GM18870 (cell line): ENCODE measurements around the gene WBP2.

Source experiments
- ATAC-seq: cut with Tn5 transposase; IDR thresholded peaks from one replicate; pipeline ENCODE4 v1.9.1; 2021; ENCODE audit warnings: moderate library complexity; ENCODE audit not compliant: unreplicated experiment

The WBP2 gene

GRCh38 chr17:75846692-75847613 is 8.2 kb downstream of the WBP2 start:
- no peak for ATAC-seq

DNA sequence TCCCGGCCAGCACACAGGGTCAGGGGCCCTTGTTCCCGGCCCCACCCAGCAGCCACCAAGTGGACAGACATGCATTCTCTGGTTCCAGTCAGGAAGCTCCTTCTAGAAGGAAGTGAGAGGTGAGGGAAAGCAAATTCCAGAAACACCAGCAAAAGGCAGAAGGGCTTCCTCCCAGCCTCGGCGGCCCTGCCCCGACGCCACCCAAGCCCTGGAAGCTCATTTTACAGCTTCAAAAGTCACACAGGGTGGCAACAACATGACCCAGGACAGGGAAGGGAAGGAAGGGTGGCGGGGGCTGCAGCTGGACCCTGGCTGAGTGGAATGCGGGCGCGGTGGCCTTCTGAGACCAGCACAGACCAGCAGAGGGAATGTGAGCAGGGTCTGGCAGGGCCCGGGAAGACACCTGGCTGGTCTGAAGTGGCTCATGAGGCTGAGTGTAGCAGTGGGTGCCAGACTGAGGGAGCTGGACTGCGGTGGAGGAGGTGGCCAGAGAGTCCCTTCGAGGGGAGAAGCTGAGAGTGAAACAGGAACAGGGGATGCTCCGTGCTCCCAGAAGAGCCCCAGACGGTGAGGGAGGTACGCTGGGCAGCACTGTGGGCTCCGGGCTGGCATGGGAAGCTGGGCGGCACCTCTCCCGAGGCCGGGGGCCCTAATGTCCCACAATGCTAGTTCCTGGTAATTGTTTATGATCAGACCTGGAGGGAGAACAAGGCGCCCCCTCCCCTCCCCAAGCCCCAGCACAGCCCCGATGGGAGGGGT is 9.0 kb downstream of the WBP2 start:
- ATAC-seq = no peak

DNA sequence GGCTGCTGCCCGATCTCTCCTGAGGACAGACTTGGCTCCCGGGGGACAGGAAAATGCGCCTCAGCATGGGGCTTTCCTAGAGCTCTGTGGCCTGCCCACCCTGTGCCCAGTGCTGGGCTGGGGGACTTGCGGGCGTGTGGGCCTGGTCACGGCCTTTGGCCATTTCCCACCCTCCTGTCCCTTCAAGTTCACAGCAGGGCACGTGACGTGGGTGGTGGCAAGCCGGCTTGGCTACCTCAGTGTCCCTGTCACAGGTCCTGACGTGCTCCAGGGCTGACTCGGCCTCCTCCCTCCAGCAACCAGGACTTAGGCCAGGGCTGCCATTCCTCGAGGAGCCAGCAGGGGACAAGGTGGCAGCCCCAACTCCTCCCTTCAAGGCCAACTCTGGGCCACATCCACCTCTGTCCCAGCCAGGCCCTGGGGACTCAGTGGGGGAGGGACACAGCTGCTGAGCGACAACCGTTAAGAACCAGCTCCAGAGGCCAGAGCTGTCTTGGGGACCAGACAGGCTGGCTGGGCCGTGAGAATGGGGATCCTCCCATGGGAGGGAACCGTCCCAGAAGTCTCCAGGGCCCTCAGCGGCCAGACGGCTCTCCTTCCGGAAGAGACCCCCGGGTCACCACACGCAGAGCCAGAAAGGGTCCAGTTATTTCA is 9.9 kb downstream of the WBP2 start:
- ATAC-seq = peak; percentile 70

GRCh38 chr17:75844530-75845057 is 10.5 kb downstream of the WBP2 start:
- ATAC-seq = no peak

DNA sequence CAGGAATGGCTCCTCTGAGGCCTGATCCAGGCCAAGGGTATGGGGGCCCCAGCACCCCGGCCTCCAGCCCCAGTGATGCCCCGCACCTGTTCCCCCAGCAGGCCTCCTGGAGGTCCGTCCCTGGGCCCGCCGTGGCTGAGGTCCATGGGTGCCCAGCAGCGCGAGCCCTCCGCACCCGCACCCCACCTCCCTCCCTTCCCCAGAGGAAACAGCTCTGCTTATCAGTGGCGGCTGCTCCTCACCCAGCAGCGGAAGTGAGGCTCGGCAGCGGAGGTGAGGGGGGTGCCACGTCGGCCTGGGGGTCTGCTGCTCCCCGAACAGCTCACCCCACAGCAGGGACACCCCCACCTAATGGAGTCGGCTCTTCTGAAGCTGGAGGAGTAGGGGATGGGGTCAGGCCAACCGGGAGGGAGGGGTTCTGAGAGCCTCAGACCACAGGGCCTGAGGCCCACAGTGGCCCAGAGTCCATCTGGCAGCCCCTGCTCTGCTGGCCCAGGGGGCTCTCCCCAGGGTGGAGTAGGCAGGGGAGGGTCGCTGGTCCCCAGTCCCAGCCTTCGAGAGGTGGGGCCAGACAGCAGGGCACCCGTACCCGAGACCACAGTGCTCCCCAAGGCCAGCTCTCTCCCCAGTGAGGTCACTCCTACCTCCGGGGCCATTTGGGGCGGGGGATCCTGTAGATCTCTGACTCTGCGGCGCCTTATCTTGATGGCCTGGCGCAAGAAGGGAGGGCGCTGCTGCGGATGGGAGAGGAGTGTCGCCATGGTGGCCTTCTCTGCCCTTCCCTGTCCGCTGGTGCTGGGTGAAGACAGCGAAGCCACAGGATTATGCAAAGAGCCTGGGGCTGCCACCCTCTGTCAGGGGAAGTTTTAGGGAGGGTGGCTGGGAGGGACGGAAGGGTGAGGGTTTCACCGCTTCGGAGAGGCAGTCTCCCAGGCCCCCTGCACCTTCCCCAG is 11.3 kb downstream of the WBP2 start, which contains the start of gene UNC13D:
Gene UNC13D (minus strand): TSS at position 828 of the 953 bp plus-strand sequence. CDS start 67 bp downstream, at position 761.
- no peak for ATAC-seq

DNA sequence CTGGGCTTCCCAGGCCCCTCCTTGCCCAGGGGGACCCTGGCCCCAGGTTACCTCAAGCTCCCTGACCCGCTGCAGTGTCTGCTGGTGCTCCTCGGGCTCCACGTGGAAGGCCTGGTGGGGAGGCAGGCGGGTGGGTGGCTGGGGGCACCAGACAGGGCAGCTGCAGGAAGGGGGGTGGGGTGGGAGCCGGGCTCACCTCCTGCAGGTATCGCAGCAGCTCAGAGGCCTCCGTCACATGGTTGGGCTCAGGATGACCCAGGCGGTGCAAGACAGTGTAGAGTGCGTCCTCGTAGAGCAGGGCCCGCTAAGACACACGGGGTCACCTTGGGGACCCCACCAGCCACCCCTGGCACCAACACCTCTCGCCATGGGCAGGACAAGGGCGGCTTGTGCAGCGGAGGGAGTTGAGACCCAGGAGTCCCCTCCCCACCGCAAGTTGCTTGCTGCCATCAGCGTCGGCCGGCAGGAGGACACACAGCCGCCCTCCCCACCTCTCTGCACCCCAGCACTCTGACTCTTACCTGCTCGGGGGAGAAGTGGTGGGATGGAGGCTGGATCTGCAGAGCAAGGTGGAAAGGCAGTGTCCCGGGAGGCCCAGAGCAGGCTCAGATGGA is 12.1 kb downstream of the WBP2 start:
- ATAC-seq = no peak

- ATAC-seq = no peak
Measured at GRCh38 chr17:75842411-75842810, 12.7 kb downstream of the WBP2 start.

DNA sequence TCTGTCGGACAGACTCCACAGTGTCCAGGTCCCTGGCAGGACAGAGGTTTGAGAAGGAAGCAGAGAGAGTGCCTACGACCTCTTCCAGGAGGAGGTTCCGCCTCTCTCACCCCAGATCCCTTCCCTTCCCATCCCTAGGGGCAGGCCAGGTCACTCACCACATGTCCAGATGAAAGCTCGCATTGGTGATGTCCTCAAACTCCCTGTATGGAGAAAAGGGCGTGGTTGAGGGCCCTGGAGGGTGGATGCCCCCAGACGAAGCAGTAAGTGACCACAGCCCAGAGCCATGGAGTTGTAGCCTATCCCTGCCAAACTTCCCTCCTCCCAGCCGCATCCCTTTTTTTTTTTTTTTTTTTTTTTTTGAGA is 14.4 kb downstream of the WBP2 start:
- no peak for ATAC-seq

GRCh38 chr17:75839942-75840798 is 15.0 kb downstream of the WBP2 start:
- ATAC-seq = no peak

GRCh38 chr17:75838410-75838809 is 16.7 kb downstream of the WBP2 start:
- ATAC-seq = no peak

DNA sequence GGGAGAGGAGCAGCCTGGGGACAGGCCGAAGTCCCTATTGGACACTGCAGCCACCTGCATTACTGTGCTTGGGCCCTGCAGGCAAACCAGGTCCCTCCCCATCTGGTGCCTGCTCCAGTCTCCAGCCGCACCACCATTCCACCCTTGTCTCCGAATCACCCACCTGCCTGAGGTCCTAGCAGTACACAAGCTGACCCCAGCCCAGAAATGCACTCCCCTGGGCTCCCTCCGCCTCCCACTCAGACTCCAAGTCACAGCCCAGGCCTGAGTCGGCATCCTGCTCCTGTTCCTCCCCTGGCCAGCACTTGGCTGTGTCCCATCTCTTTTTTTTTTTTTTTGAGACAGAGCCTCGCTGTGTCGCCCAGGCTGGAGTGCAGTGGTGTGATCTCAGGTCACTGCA is 17.2 kb downstream of the WBP2 start:
- ATAC-seq = no peak

DNA sequence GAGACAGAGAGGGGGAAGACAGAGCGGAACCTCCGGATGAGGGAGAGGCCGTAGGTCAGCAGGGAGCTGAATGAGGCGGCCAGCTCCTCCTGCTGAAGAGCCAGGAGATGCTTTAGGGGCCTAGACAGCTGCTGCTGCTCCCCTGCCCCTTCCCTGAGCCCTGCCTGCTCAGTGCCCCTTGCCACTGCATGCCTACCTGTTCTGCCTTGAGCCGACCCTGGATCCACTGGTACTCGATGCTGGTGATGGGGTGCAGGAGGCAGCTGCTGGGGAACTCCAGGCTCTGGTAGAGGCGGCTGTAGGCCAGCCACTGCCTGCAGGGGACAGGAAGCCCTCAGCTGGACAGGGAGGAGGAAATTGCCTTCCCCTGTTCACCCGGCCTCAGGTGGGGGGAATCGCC is 18.5 kb downstream of the WBP2 start:
- ATAC-seq = no peak

GRCh38 chr17:75835654-75835987 is 19.5 kb downstream of the WBP2 start:
- no peak for ATAC-seq

DNA sequence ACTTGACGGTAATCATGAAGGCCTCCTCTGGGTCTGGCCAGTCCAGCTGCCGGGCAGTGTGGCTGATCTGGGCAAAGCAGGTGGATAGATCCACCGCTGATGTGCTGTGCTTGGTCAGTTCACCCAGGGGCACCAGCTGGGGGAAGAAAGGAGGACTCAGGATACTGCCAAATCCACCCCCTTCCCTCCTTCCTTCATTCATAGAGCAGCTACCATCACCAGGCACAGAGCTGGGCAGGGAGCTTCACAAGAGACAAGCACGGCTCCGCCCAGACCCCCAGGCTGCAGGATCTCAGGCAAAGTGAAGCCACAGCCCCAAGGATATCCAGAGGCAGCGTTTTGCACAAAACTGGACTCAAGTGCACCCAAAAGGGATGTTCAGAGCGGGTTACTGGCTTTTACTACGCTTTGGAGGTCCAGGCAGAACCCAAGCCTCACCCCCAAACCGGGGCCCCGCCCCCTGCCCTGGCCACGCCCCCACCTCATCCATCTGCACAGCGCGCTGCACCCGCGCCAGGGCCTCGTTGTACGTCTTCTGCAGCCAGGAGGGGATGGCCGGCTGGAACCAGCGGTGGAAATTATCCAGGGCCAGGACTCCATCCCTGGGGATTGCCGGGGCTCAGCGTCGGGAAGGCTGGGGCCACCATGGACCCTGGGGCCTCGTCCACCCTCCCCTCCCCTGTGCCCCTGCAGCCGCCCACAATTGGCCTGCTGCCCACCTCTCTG is 20.0 kb downstream of the WBP2 start:
- ATAC-seq = no peak

- ATAC-seq = no peak
Measured at GRCh38 chr17:75834279-75834920, 20.7 kb downstream of the WBP2 start.

DNA sequence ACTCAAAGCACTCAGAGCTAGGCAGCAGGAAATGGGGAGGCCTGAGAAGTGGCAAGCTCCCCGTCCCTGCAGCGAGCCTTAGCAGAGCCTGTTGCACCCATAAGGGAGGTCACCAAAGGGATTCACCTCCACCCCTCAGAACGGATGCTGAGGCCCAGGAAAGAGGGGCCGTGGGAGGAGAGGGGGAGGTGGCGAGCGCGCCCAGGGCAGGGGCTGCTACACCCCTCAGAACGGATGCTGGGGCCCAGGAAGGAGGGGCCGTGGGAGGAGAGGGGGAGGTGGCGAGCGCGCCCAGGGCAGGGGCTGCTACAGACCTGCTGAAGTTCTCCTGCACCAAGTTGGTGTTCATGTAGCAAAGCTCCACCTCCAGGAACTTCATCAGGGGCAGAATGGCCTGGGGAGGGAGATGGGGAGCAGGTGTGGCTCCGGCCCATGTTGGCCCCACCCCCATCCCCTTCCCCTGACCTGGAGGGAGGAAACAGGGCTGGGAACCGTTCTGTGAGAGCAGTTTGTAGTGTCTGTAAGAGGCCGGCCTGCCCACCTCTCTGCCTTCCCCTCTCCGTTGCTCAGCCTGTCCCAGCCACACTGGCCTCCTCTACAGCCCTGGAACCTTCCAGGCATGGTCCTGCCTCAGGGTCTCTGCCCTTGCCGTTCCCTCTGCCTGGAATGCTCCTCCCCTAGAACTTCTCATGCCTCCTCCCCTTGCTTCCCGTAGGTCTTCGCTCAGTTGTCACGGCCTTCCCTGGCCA is 22.3 kb downstream of the WBP2 start:
- no peak for ATAC-seq

DNA sequence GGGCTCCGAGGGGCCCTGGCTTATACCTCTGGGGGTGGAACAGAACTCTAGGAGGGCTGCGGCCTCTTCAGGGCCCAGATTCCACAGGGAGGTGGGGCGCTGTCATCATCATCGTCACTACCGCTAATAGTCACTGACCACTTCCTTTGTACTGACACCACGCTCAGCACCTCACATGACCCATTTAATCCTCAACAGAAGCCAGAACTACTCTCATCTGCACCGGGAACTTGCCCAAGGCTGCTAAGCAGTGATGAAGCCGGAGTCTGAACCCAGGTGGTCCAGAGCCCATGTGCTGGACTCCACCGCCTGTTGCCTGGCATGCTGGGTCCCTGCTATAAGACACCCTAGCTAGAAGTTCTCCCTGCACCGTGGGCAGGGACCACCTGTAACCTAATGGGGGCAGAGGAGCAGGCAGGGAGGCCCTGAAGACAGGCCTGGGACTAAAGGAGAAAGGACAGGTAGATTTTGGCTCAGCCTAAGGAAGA is 22.9 kb downstream of the WBP2 start:
- no peak for ATAC-seq
